ENCODE measurements around the gene WARS2. TPM values are rescaled to one million over a fixed set of nuclear protein-coding genes. Genes with fewer than 3 reads are reported as not detected.

WARS2 gene
- total RNA-seq, 1 experiment from 2014 or later = 13.3 TPM

DNA sequence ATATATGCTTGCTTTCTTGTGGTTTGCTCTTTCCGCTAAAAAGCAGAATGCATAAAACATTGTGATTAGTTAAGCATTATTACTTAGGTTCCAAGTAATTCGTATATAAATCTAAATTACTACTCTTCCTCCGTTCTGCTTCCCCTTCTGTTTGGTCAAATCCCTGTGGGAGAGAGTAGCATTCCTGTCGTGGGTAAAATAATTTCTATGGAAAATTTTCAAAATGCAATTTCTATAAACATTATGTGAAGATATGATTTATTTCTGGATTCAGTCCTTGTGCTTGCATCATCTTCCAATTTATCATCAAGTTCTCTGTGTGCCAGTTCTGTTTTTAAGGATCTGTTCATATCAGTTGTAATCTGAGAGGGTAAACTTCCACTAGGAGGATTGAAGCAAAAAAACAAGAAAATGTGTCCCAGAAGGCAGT lies 7.2 kb upstream of the WARS2 start:
- POLR2A ChIA-PET (ENCODE audit: low non-redundant PET) = no interaction called here
- no TSS peak for BruUV-seq (replicated peaks)

DNA sequence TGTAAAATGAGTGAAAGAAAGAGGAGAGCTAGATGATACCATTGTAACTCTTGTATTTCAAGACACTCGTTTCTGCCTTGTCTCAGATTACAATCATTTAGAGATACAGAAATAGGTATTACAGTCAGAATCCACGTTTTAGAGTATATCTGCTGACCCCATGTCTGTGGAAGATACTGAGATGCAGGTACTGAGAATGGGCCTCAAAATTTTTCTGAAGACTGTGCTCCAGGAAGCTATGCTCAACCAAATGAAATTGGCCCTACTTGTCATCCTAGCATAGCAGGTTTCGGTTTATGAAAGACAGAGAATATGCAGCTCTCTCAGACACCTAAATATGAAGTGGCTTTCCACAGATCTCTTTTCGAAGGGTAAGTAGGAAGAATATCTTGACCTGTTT lies 6.0 kb upstream of the WARS2 start:
- Histone ChIP-seq H3K36me3 (ENCODE audit: insufficient read depth, low read length, poor library complexity, severe bottlenecking) (no peaks in the 10 kb centered on the region), H3K9me3 (ENCODE audit: low read depth, low read length, poor library complexity, severe bottlenecking) (no peaks in the 10 kb centered on the region), H3K4me1 (ENCODE audit: insufficient read depth, low read length, poor library complexity, severe bottlenecking) (peaks cover 6% of the 10 kb centered on the region), H3K27me3 (replicated peaks; ENCODE audit: insufficient read depth, low read depth, low read length, poor library complexity) (no peaks in the 10 kb centered on the region), H3K27ac (ENCODE audit: low read depth, low read length, poor library complexity, severe bottlenecking) (no peak overlapping the region), H3K4me3 (ENCODE audit: low read depth, low read length, poor library complexity, severe bottlenecking) (no peak overlapping the region)
- TF ChIP-seq, protein P1, sequence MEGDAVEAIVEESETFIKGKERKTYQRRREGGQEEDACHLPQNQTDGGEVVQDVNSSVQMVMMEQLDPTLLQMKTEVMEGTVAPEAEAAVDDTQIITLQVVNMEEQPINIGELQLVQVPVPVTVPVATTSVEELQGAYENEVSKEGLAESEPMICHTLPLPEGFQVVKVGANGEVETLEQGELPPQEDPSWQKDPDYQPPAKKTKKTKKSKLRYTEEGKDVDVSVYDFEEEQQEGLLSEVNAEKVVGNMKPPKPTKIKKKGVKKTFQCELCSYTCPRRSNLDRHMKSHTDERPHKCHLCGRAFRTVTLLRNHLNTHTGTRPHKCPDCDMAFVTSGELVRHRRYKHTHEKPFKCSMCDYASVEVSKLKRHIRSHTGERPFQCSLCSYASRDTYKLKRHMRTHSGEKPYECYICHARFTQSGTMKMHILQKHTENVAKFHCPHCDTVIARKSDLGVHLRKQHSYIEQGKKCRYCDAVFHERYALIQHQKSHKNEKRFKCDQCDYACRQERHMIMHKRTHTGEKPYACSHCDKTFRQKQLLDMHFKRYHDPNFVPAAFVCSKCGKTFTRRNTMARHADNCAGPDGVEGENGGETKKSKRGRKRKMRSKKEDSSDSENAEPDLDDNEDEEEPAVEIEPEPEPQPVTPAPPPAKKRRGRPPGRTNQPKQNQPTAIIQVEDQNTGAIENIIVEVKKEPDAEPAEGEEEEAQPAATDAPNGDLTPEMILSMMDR (conservative IDR thresholded peaks at IDR 0.05; ENCODE audit: low read depth, low read length) = no peak
- no peak for TF ChIP-seq EZH2 (IDR thresholded peaks at IDR 0.05; ENCODE audit: borderline replicate concordance, low read depth, low read length, poor library complexity, severe bottlenecking)
- no TSS peak for BruUV-seq (replicated peaks)
- ChIA-PET POLR2A (ENCODE audit: low non-redundant PET) (no interaction called here), CTCF (no interaction called here)
- DNase-seq (ENCODE audit: low spot score) = no peak
- intact Hi-C loops (cut with micrococcal nuclease; ENCODE audit: unreplicated experiment) = no loop called here

More for the DNA sequence above, 7.2 kb upstream of the WARS2 start:
- no peaks in the 10 kb centered on the region for H3K36me3 ChIP-seq (ENCODE audit: insufficient read depth, low read length, poor library complexity, severe bottlenecking)
- no peaks in the 10 kb centered on the region for H3K27me3 ChIP-seq (replicated peaks; ENCODE audit: insufficient read depth, low read depth, low read length, poor library complexity)
- intact Hi-C loops (cut with micrococcal nuclease; ENCODE audit: unreplicated experiment) = no loop called here
- TF ChIP-seq, protein P1 (conservative IDR thresholded peaks at IDR 0.05; ENCODE audit: low read depth, low read length) = no peak
- TF ChIP-seq EZH2 (IDR thresholded peaks at IDR 0.05; ENCODE audit: borderline replicate concordance, low read depth, low read length, poor library complexity, severe bottlenecking) = no peak
- no peaks in the 10 kb centered on the region for H3K9me3 ChIP-seq (ENCODE audit: low read depth, low read length, poor library complexity, severe bottlenecking)
- no peak for DNase-seq (ENCODE audit: low spot score)
- CTCF ChIA-PET = no interaction called here
- no peaks in the 10 kb centered on the region for H3K4me1 ChIP-seq (ENCODE audit: insufficient read depth, low read length, poor library complexity, severe bottlenecking)
- no peak overlapping the region for H3K4me3 ChIP-seq (ENCODE audit: low read depth, low read length, poor library complexity, severe bottlenecking)
- no peak overlapping the region for H3K27ac ChIP-seq (ENCODE audit: low read depth, low read length, poor library complexity, severe bottlenecking)

DNA sequence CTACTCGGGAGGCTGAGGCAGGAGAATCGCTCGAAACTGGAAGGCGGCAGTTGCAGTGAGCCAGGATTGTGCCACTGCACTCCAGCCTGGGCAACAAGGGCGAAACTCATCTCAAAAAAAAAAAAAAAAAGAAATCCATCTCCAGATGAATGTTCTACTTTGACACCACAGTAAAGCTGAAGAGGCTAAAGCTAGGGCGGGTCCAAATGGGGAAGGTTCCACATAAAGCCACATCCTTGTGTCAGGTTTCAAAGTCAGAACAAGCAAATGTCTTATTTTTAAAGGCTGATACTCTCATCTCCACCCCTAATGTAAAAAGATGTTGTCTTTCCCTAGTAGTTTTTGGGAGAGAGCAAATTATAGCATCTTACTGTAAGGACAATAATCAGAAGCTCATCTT lies 4.4 kb upstream of the WARS2 start:
- ChIA-PET CTCF (no interaction called here), POLR2A (ENCODE audit: low non-redundant PET) (no interaction called here)
- DNase-seq (ENCODE audit: low spot score) = no peak
- Histone ChIP-seq H3K4me3 (ENCODE audit: low read depth, low read length, poor library complexity, severe bottlenecking) (no peak overlapping the region), H3K27me3 (replicated peaks; ENCODE audit: insufficient read depth, low read depth, low read length, poor library complexity) (no peaks in the 10 kb centered on the region), H3K9me3 (ENCODE audit: low read depth, low read length, poor library complexity, severe bottlenecking) (no peaks in the 10 kb centered on the region), H3K36me3 (ENCODE audit: insufficient read depth, low read length, poor library complexity, severe bottlenecking) (no peaks in the 10 kb centered on the region), H3K27ac (ENCODE audit: low read depth, low read length, poor library complexity, severe bottlenecking) (no peak overlapping the region), H3K4me1 (ENCODE audit: insufficient read depth, low read length, poor library complexity, severe bottlenecking) (peaks cover 8% of the 10 kb centered on the region)
- intact Hi-C loops (cut with micrococcal nuclease; ENCODE audit: unreplicated experiment) = no loop called here
- TF ChIP-seq EZH2 (IDR thresholded peaks at IDR 0.05; ENCODE audit: borderline replicate concordance, low read depth, low read length, poor library complexity, severe bottlenecking) = no peak
- TF ChIP-seq, protein P1 (conservative IDR thresholded peaks at IDR 0.05; ENCODE audit: low read depth, low read length) = no peak
- no TSS peak for BruUV-seq (replicated peaks)
